IPS-NIHi7 (cell line): ENCODE results near the gene PARVB.
A peak's percentile ranks its signal among the peaks of the same experiment; 100 is the strongest.
"Not testable (repeated sequence)": the region's sequence is repeated elsewhere in the genome, so short reads cannot be mapped to it uniquely, and the experiment has no call there.

Experiments used
- DNase-seq: peaks from one replicate; pipeline ENCODE4 v3.0.0; 2012; ENCODE audit warnings: mixed read lengths; ENCODE audit errors: extremely low spot score

The PARVB gene

DNA sequence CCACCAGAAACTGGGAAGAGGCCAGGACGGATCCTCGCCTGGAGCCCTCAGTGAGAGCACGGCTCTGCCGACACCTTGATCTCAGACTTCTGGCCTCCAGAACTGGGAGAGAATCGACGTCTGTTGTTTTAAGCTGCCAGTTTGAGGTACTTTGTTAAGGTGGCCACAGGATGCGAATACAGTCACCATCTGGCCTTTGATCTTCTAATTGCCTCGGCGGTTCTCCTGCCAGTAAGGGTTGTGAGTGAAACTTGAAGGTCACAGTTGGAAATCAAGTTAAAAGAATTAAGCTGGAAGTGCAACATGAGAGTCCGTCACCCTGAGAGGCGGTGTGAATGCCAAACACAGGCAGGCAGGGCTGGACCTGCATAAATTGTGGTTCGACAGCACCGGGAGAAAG, 27.9 kb downstream of the PARVB start:
- no peak for DNase-seq

DNA sequence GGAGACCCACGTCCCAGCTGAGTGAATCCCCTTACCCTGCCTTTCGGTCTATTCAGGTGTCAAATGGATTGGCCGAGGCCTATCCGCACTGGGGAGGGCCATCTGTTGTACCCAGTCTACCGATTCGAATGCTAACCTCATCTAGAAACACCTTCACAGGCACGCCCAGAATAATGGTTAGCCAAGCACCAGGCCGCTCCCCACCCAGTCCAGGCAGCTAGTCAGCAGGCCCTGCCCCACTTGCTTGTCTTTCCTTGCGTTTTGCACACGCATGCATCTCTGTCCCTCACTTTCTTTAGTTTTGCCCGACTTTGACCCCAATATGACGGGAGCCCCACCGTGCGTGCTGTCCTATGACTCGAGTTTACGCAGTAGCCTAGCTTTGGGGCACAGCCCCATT, 31.7 kb downstream of the PARVB start:
- no peak for DNase-seq

DNA sequence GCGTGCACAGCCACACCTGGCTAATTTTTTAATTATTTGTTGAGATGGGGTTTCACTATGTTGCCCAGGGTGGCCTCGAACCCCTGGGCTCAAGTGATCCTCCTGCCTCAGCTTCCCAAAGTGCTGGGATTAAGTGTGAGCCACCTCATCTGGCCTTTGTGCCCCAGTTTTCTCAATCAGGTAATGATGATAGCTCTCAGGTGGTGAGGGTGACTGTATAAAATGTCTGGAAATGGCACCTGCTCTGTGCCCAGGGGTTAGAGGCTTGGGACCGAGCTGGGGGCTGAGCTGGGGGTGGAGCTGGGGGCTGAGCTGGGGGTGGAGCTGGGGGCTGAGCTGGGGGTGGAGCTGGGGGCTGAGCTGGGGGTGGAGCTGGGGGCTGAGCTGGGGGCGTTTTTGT, 32.5 kb downstream of the PARVB start:
- not testable (repeated sequence) for DNase-seq

DNA sequence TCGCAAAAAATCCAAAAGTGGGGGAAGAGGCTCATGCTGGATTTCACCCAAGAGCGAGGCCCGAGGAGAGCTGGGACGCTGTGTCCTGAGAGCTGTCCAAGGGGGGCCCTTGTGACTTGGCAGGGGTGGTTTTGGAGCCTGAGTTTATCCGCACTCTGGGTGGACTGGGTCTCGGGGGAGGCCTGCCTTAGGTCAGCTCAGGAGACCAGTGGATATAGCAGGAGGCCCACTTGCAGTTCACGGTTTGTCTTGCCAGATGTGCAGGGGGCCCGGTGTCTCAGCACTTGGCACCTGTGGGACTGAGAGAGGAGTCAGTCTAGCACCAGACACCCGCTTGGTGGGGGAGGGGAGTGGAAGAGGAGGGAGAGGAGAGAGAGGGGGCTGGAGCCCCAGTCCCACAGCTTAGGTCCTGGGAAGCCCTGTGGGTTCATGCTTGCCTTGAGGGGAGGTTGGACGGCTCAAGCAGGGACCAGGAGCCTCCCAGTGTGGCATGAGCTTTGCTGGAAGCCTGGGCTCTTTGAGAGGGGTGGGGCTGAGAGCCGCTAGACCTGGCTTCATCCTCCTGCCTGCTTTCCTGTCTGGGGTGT, 33.4 kb downstream of the PARVB start:
- no peak for DNase-seq

DNA sequence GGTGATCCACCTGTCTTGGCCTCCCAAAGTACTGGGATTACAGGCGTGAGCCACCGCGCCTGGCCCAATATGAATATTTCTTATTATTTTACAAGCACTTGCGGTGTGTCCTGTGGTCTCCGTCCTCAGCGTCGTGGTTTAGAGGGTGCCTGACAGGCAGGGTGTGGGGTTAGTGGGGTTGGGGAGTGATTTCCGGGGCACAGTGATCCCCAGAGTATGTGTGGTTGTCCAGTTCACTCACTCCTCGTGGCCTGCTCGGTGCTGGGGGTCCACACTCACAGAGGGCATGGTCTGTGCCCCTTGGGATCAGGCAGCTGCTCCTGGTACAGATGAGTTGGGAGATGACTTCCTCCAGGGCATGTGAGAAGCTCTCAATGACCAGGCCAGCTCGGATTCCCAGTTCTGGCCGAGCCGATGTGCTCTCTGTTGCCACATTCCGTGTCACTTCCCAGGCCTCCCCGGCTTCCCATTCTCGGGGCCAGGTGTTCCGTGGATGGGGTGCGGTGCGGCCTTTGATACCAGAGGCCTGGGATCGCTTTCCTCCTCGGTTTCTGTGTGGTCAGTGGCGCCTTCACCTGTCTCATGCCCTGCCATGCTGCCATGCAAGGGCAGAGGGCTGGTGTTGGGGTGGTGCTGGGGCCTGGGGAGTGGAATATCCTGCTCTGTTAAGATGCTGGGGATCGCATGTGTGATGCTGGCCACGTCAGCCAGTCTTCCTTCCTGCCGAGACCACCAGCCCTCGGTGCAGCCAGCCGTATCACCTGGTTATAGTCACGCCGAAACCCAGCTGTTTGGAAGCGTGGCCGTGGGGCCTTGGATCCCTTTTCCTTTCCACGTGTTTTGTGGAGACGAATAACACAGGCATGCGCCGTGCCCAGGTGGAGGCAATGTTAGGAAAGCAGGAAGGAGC, 39.6 kb downstream of the PARVB start:
- DNase-seq = no peak

GRCh38 chr22:44067033-44067432, 42.9 kb downstream of the PARVB start:
- no peak for DNase-seq

GRCh38 chr22:44067901-44068300, 43.8 kb downstream of the PARVB start:
- DNase-seq = no peak

- DNase-seq = no peak
These were observed 44.5 kb downstream of the PARVB start for GRCh38 chr22:44068422-44069191.

- DNase-seq = no peak
These were observed 45.9 kb downstream of the PARVB start for GRCh38 chr22:44070029-44070428.

DNA sequence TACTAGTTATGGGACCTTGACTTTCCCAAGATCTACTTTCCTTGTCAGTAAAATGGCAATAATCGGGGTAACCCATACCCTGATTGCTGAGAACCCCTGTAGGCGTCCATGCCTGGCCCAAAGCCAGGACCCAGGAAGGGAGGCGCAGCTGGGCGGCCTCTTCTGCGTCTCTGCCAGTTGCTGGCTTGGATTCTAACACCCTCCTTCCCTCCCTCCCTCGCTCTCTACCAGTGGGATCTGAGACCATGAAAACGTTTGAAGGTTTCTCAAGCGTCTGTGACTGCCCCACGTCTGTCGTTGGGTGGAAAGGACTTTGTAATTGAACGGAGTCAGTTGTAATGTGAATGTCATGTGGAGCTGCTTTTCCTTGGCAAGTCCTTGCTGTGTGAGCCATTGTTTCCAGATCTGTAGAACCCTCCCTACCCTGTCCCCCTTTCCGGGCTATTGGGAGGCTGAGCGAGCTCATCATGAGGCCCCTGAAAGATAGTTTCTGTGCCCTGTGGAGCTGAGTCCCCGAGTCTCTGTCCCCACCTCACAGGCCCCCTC, 47.8 kb downstream of the PARVB start:
- no peak for DNase-seq

DNA sequence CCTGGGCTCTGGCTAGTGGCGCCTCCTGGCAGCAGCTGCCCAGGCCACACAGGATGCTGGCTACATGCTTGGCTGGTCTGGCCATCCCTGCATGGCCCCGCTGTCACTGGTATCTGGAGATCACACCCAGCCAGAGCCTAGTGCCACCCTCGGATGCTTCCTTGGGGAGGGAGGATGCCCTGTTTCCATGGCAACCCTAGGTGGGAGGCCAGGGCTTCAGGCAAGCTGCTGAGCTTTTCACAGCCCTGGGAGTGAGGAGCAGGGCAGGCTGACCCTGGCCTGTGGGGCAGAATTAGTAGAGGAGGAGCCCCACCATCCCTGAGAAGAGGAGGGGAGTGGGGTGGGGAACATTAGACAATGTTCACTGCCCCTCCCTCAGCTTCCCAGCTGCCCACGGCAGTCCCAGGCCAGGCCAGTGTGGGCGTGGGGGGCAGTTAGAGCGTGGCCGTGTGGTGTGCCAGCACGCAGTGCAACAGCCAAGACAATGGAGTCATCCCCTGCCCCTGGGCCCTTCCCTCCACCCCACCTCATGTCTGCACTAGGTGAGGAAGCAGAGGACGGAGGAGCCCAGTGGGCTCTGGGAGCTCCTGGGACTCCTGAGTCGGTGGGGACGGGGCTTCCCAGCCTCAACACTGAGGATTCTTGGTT, 50.4 kb downstream of the PARVB start:
- no peak for DNase-seq

GRCh38 chr22:44075022-44075421, 50.9 kb downstream of the PARVB start:
- no peak for DNase-seq

GRCh38 chr22:44075670-44076069, 51.6 kb downstream of the PARVB start:
- DNase-seq = no peak

- no peak for DNase-seq
These were observed 52.7 kb downstream of the PARVB start for GRCh38 chr22:44076825-44077224.

GRCh38 chr22:44080936-44081861, 57.1 kb downstream of the PARVB start:
- DNase-seq = peak; percentile 94

- DNase-seq = no peak
These were observed 58.7 kb downstream of the PARVB start for GRCh38 chr22:44082801-44083200.

- DNase-seq = no peak
These were observed 60.1 kb downstream of the PARVB start for GRCh38 chr22:44084044-44084772.

DNA sequence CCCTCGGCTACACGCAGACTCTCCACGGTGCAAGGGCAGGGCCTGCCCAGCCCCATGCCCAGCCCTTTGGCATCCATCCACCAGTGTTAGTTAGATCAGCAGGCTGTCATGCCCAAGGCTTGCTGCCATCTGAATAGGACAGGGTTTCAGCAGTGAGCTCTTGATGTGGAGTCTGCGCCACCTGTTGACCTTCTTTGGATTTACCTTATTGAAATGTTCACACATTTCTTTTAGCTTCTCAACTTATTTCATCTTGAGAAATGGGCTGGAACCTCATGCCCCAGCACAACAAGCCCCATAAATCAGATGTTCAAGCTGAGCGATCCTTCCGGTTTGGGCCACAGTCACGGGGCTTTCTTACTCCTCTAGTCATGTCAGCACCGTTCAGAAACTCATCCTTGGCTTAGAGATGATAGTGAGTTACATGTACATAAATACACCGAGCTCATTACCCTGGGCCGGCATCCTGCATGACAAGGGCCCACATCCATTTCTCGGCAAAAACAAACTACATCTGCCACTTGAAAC, 61.7 kb downstream of the PARVB start:
- peak; percentile 69 for DNase-seq

DNA sequence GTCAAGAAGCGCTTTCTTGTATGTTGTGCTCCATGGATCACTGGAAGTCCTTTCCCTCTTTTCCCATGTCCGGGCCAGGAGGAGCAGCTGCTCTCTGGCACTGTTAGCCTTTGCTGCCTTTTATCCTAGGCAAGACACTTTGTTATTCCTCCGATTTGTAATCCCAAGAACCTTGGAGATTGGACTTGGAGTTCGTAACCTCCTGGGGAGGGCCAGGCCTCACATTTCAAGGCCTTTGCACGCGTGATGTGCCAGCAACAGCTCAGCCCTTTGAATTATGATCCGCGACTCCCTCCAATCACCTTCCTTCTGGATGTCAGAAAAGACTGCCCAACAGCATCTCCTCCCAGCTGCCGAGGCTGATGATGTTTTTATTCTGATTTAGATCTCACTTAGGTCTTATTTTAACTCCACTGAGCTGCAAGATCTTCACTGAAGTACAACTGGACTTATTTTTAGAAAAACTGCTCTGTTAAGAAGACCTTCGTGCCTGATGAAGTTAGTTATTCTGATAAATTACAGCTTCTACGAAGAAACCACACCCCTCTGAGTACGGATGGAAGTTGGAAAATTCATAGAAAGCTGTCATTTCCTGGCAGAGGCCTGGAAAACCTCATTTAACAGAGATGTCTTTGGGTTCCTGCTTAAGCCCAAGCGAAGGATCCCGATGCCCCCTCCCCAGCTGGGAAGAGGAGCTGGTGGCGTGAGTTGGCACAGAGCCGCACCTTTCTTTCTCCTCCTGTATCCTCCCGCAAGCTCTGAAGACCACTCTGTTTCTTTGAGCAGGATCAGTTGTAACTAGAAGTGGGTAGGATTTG, 62.4 kb downstream of the PARVB start:
- no peak for DNase-seq
